Ramos (cell line): ENCODE results near the gene MEF2A.

Experiments used
- in situ Hi-C: fragments of 300-500 bp; cut with MboI; formaldehyde crosslinking; loops from one replicate; pipeline ENCODE4 v1.14.3; 2022; ENCODE audit warnings: low sequenced_read_pairs; ENCODE audit not compliant: unreplicated experiment

MEF2A gene

DNA sequence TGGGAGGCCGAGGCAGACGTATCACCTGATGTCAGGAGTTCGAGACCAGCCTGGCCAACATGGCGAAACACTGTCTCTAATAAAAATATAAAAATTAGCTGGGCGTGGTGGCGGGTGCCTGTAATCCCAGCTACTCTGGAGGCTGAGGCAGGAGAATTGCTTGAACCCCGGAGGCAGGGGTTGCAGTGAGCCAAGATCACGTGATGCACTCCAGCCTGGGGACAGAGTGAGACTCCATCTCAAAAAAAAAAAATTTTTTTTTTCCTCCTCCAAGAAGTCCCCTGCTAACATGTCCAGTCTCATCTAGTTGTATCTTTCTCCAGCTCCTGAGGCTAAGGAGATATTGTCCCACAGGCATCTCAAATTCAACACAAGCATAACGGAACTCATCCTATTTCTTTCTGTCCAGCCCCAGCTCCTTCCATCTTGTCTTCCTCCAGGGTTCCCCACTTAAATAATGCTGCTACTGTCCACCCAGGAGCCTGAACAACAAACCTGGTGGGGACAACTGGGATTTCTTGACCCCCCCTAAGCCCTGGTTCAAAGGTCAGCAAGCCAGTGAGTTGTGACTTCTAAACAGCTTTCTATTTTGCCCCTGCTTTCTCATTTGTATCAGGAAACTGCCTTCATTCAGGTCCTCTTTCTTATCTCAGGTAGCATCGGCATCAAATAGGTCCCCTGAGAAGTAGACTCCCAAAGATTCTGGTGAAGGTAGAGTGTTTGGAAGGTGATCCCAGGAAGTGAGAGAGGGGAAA, 4.1 kb upstream of the MEF2A start:
- in situ Hi-C loops, result no loop called here

DNA sequence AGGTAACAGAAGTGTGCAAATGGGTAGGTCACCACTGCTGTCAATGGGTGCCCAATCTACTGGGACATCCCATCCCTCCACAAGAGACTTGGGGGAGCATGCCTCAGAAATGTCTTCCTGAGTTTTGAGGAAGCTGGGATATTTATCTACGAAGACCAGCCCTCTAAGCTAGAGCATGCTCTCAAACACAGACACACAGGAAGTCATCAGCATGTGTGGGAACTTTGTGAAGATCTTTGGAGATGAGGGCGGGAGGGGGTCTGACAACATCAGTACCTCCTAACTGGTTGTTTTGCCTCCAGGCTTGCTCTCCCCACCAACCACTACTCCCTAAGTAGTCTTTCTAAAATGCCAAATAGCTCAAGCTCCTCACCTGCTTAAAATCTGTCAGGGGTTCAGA, 3.5 kb upstream of the MEF2A start:
- in situ Hi-C loops, result no loop called here

GRCh38 chr15:99564221-99565048, 1.3 kb upstream of the MEF2A start:
- in situ Hi-C loops, result no loop called here

GRCh38 chr15:99565049-99565298, 810 bp upstream of the MEF2A start:
- in situ Hi-C loops, result no loop called here

DNA sequence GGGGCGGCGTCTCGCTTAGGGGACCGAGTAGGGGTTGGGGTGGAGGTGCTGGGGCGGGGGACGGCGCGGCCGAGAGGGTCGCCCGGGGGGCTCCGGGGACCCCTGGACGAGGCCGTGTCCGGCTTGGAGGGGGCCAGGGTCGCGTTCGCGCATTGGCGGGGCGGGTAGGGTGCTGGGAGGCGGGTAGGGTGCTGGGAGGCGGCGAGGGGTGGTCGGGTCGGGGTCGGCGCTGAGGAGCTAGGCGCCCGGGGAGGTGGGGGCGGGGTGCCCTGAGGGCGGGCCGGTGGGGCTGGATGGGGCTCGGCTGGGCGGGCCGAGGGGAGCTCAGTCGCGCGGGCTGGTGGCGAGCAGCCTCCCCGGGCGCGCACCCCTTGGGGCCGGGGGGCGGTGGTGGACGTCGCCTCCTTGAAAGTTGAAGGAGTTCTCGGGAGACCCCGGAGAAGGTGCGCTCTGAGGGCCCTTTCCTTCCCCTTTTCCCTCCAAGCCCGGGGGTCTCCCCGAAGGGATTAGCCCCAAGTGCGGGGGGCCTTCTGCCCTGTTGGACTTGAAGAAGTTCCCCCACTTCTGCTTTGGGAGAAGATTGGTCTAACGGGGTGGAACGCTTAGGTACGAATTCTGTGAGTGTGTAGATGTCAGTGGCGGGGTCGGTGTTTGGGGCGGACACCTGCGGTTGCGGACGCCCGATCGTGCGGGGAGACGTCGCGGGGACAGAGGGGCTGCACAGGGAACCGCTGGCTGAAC, 543 bp downstream of the MEF2A start:
- in situ Hi-C loops, result no loop called here

GRCh38 chr15:99568625-99569352, 3.0 kb downstream of the MEF2A start:
- in situ Hi-C loops, result no loop called here

GRCh38 chr15:99571299-99571698, 5.5 kb downstream of the MEF2A start:
- in situ Hi-C loops, result no loop called here

DNA sequence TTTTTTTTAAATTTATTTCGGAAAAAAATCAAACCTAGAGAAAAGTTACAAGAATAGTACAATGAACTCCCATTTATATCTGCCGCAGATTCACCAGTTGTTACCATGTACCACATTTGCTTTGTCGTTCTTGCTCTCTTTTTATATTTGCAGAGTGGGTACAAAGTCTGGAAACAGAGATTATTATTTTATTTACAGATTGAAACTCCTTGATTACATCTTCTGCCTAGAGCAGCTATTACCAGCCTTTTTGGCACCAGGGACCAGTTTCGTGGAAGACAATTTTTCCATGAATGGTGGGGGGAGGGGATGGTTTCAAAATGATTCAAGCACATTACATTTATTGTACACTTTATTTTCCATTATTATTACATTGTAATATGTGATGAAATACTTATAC, 8.3 kb downstream of the MEF2A start:
- in situ Hi-C loops, result no loop called here

DNA sequence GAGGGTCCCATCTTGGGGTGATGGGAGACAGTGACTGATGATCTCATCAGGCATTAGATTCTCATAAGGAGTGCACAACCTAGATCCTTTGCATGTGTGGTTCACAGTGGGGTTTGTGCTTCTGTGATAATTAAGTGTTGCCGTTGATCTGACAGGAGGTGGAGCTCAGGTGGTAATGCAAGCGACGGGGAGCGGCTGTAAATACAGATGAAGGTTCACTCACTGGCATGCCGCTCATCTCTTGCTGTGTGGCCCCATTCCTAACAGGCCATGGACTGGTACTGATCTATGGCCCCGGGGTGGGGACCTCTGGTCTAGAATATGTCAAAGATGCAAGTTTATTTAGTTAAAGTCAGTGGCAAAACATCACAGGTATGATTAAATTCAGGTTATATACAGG, 8.7 kb downstream of the MEF2A start:
- in situ Hi-C loops, result no loop called here

- in situ Hi-C loops, result no loop called here
These were observed 13.0 kb downstream of the MEF2A start for GRCh38 chr15:99578809-99579208.

- in situ Hi-C loops, result no loop called here
These were observed 14.3 kb downstream of the MEF2A start for GRCh38 chr15:99580076-99580475.

- in situ Hi-C loops, result no loop called here
These were observed 16.8 kb downstream of the MEF2A start for GRCh38 chr15:99582508-99582960.

DNA sequence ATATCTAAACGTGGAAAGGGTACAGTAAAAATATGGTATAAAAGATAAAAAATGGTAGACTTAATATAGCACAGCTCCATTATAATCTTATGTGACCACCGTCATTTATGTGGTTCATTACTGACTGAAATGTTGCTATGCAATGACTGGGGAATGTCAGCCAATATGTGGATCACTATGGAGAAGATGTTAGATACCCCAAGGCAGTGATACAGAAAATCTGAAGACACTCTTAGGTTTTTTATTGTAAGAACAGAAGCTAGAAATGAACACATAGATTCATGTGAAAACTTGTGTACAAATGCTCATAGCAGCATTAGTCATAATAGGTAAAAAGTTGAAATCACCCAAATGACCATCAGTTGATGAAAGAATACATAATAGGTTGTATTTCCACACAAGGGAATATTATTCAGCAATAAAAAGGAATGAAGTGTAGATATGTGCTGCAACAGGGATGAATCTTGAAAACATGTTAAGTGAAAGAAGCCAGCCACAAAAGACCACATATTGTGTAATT, 18.4 kb downstream of the MEF2A start:
- in situ Hi-C loops, result no loop called here

DNA sequence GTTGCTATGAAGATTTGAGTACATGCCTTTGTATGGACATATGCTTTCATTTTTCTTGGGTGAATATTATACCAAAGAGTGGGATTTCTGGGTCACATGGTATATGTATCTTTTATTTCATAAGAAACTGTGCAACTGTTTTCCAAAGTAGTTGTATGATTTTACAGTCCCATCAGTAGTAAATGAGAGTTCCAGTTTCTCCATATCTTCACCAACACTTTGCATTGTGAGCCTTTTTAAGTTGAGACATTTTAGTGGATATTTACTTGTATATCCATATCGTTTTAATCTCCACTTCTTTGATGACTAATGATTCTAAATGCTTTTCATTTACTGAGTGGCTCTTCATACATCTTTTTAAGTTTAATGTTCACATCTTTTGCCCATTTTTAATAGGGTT, 20.3 kb downstream of the MEF2A start:
- in situ Hi-C loops, result no loop called here

DNA sequence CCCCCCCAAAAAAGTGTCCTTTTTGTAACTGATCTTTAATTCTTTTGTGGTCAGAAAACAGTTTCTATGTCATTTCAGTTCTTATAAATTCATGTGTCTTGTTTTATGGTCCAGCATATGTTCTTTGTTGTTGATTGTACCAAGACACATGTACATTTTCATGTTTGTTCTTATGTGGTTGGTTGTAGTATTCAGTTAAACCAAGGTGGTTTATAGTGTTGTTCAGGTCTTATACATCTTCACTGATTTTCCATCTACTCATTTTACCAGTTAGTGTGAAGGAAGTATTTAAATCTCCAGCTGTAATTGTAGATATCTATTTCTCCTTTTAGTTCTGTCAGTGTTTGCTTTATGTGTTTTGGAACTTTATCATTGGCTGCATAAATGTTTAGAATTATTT, 24.0 kb downstream of the MEF2A start:
- in situ Hi-C loops, result no loop called here

DNA sequence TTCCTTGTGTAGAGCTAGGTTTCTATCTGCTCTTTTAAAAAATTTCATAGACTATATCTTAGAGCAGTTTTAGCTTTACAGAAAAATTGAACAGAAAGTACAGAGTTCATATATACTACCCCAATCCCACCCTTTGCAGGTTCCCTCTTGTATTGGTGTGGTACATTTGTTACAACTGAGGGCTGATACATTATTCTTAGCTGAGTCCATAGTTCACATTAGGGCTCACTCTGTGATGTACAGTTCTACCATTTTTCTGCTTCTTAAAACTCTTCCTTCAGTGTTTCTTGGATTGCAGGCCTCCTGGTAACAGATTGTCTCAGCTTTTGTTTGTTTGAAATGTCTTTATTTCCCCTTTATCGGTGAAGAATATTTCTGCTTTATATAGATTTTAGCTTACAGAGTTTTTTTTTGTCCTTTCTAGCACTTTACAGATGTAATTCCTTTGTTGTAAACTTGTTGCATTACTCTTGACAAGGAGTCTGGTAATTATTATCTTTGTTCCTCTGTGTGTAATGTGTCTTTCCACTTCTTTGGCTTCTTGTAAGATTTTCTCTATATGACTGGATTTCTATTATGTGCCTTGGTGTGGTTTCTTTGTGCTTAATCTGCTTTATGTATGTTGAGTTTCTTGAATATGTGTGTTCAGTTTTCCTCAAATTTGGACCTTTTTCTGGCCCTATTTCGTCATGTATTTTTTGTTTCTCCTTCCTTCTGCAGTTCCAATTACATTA, 25.3 kb downstream of the MEF2A start:
- in situ Hi-C loops, result no loop called here

GRCh38 chr15:99592145-99592791, 26.5 kb downstream of the MEF2A start:
- in situ Hi-C loops, result no loop called here

DNA sequence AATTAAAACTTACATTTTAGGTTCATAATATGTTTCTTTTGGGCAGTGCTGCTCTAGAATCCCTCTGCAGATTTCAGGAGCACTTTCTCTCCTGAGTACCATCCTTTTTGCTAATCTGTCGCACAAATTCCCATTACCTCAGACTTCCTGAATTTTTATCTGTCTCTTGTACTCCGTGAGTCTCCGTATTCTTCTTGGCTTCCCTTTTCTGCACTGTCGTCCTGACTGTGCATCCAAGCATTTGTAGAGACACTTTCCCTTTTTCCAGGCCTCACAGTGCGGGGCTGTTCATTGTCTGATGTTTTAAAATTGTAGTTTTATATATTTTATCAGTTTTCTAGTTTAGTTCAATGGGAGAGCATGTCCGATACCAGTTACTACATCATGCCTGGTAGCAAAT, 27.3 kb downstream of the MEF2A start:
- in situ Hi-C loops, result no loop called here

- in situ Hi-C loops, result no loop called here
These were observed 29.1 kb downstream of the MEF2A start for GRCh38 chr15:99594916-99595315.
